Measurements from ENCODE around the gene DMC1. TPM values are rescaled to one million over a fixed set of nuclear protein-coding genes. Genes with fewer than 3 reads are reported as not detected.

The DMC1 gene
- 1.9 to 6.7 TPM (median 2.9 TPM) in 5 replicates for total RNA-seq (2022; extraction: Qiagen RNA extraction)

GRCh38 chr22:38569972-38570778 lies at the start of gene DMC1:
Gene DMC1 (minus strand): TSS chr22:38570183. CDS start chr22:38568256, 1,927 bp downstream.

GRCh38 chr22:38506118-38506962 lies 63.6 kb downstream of the DMC1 start, which contains the start of gene DDX17:
Gene DDX17 (minus strand): TSS chr22:38506311.

Other genes with a start within 250 kb of the DMC1 start
- 0.18 to 0.56 TPM (median 0.35 TPM) in 5 replicates for gene KCNJ4, start 115.0 kb downstream of the DMC1 start, total RNA-seq (2022; extraction: Qiagen RNA extraction)
- 17.2 to 20.9 TPM (median 19.8 TPM) in 5 replicates for gene KDELR3, start 102.1 kb downstream of the DMC1 start, total RNA-seq (2022; extraction: Qiagen RNA extraction)
- gene DDX17, start 63.9 kb downstream of the DMC1 start, total RNA-seq (2022; extraction: Qiagen RNA extraction), result 81.7 to 92.8 TPM (median 89.6 TPM) in 5 replicates
- 0.74 to 1.3 TPM (median 0.75 TPM) in 5 replicates for gene FAM227A, start 86.2 kb upstream of the DMC1 start, total RNA-seq (2022; extraction: Qiagen RNA extraction)
- 13.9 to 15.6 TPM (median 14.4 TPM) in 5 replicates for gene CBY1, start 86.5 kb upstream of the DMC1 start, total RNA-seq (2022; extraction: Qiagen RNA extraction)
- gene TOMM22, start 111.8 kb upstream of the DMC1 start, total RNA-seq (2022; extraction: Qiagen RNA extraction), result 67.4 to 82.8 TPM (median 70.6 TPM) in 5 replicates
- gene JOSD1, start 130.8 kb upstream of the DMC1 start, total RNA-seq (2022; extraction: Qiagen RNA extraction), result 25.6 to 33.1 TPM (median 31.2 TPM) in 5 replicates
- 7.2 to 9.7 TPM (median 7.9 TPM) in 5 replicates for gene GTPBP1, start 135.8 kb upstream of the DMC1 start, total RNA-seq (2022; extraction: Qiagen RNA extraction)
- 22.9 to 39.1 TPM (median 37.9 TPM) in 5 replicates for gene SUN2, start 185.8 kb upstream of the DMC1 start, total RNA-seq (2022; extraction: Qiagen RNA extraction)
- gene DNAL4, start 224.0 kb upstream of the DMC1 start, total RNA-seq (2022; extraction: Qiagen RNA extraction), result 6.9 to 11.4 TPM (median 10.6 TPM) in 5 replicates

Data from A549 treated with Mapracorat at 1 μM for 4 hours (cell line).